ENCODE results near the gene MAPRE3.

GRCh38 chr2:27016801-27017325 is 46.4 kb downstream of the MAPRE3 start:
- TF ChIP-seq CTCF (IDR thresholded peaks at IDR 0.05): no peak
- no peak for TF ChIP-seq POLR2A (IDR thresholded peaks at IDR 0.05)
